KMS-11 (cell line): ENCODE data around the gene PLEKHG1.

Experiments
- H2AFZ ChIP-seq: fragments of 200-600 bp; sonication (generic); 2 replicates; pipeline ENCODE4 v1.6.1; 2016; ENCODE audit warnings: antibody characterized with exemption, mixed run types, low read depth
- H3K27ac ChIP-seq: fragments of 200-600 bp; sonication (generic); 2 replicates; pipeline ENCODE4 v1.6.1; 2016; ENCODE audit warnings: mild to moderate bottlenecking, mixed run types
- H3K27me3 ChIP-seq: fragments of 200-600 bp; sonication (generic); 2 replicates; pipeline ENCODE4 v1.6.1; 2017; ENCODE audit warnings: mild to moderate bottlenecking, low read depth, mixed run types, moderate library complexity; ENCODE audit not compliant: insufficient read depth
- H3K36me3 ChIP-seq: fragments of 200-600 bp; sonication (generic); 2 replicates; pipeline ENCODE4 v1.6.1; 2017; ENCODE audit warnings: mild to moderate bottlenecking, mixed run types; ENCODE audit not compliant: insufficient read depth
- H3K4me1 ChIP-seq: fragments of 200-600 bp; sonication (generic); 2 replicates; pipeline ENCODE4 v1.6.1; 2016; ENCODE audit warnings: mild to moderate bottlenecking, low read depth, mixed run types; ENCODE audit not compliant: poor library complexity, severe bottlenecking
- H3K4me2 ChIP-seq: fragments of 200-600 bp; sonication (generic); 2 replicates; pipeline ENCODE4 v1.7.0; 2016; ENCODE audit warnings: mild to moderate bottlenecking, mixed run types
- H3K4me3 ChIP-seq: fragments of 200-600 bp; sonication (generic); IDR thresholded peaks from 2 replicates; pipeline ENCODE4 v1.6.1; 2017; ENCODE audit warnings: low read depth, low read length, mixed read lengths; ENCODE audit not compliant: insufficient read depth
- H3K79me2 ChIP-seq: fragments of 200-600 bp; sonication (generic); 2 replicates; pipeline ENCODE4 v1.6.1; 2016; ENCODE audit warnings: low read depth, mixed run types; ENCODE audit not compliant: insufficient read depth
- H3K9ac ChIP-seq: fragments of 200-600 bp; sonication (generic); 2 replicates; pipeline ENCODE4 v1.6.1; 2016; ENCODE audit warnings: mild to moderate bottlenecking, mixed run types
- H4K20me1 ChIP-seq: fragments of 200-600 bp; sonication (generic); 2 replicates; pipeline ENCODE4 v1.6.1; 2016; ENCODE audit warnings: mild to moderate bottlenecking, mixed run types; ENCODE audit not compliant: insufficient read depth
- TF ChIP-seq, protein P1 (sequence below): fragments of 200-600 bp; sonication (generic); conservative IDR thresholded peaks from 2 replicates; pipeline ENCODE4 v1.6.1; 2017; ENCODE audit warnings: low read depth, mild to moderate bottlenecking, antibody characterized with exemption, low read length, moderate library complexity, mixed read lengths

PLEKHG1 gene

DNA sequence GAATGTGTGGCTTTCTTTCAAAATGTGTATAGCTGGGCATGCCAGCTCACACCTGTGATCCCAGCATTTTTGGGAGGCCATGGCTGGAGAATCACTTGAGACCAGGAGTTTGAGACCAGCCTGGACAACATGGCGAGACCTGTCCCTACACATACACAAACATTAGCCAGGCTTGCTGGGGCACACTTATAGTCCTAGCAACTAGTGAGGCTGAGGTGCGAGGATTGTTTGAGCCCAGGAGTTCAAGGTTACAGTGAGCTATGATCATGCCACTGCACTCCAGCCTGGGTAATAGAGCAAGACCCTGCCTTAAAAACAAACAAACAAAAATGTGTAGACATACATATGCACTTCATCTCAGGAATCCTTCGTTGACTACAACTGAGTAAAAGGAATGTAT, 31.1 kb upstream of the PLEKHG1 start:
- H3K4me2 ChIP-seq: no peak overlapping the region
- TF ChIP-seq, protein P1, sequence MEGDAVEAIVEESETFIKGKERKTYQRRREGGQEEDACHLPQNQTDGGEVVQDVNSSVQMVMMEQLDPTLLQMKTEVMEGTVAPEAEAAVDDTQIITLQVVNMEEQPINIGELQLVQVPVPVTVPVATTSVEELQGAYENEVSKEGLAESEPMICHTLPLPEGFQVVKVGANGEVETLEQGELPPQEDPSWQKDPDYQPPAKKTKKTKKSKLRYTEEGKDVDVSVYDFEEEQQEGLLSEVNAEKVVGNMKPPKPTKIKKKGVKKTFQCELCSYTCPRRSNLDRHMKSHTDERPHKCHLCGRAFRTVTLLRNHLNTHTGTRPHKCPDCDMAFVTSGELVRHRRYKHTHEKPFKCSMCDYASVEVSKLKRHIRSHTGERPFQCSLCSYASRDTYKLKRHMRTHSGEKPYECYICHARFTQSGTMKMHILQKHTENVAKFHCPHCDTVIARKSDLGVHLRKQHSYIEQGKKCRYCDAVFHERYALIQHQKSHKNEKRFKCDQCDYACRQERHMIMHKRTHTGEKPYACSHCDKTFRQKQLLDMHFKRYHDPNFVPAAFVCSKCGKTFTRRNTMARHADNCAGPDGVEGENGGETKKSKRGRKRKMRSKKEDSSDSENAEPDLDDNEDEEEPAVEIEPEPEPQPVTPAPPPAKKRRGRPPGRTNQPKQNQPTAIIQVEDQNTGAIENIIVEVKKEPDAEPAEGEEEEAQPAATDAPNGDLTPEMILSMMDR: no peak
- H3K79me2 ChIP-seq: no peaks in the 10 kb centered on the region
- H4K20me1 ChIP-seq: no peaks in the 10 kb centered on the region
- no peak overlapping the region for H3K4me3 ChIP-seq
- no peak overlapping the region for H3K9ac ChIP-seq
- H3K36me3 ChIP-seq: no peaks in the 10 kb centered on the region
- no peaks in the 10 kb centered on the region for H3K27me3 ChIP-seq
- H3K4me1 ChIP-seq: no peaks in the 10 kb centered on the region
- H3K27ac ChIP-seq: no peak overlapping the region
- H2AFZ ChIP-seq: no peak overlapping the region

- Histone ChIP-seq H3K4me1 (no peaks in the 10 kb centered on the region), H3K79me2 (no peaks in the 10 kb centered on the region), H3K9ac (no peak overlapping the region), H4K20me1 (no peaks in the 10 kb centered on the region), H3K27ac (no peak overlapping the region), H3K4me3 (no peak overlapping the region), H2AFZ (no peak overlapping the region), H3K27me3 (no peaks in the 10 kb centered on the region), H3K4me2 (no peak overlapping the region), H3K36me3 (no peaks in the 10 kb centered on the region)
- TF ChIP-seq, protein P1: no peak
Observed at GRCh38 chr6:150569161-150569560, 30.5 kb upstream of the PLEKHG1 start.

- Histone ChIP-seq H3K79me2 (no peaks in the 10 kb centered on the region), H3K27me3 (no peaks in the 10 kb centered on the region), H4K20me1 (no peaks in the 10 kb centered on the region), H3K4me2 (no peak overlapping the region), H2AFZ (no peak overlapping the region), H3K9ac (no peak overlapping the region), H3K36me3 (no peaks in the 10 kb centered on the region), H3K4me3 (no peak overlapping the region), H3K4me1 (no peaks in the 10 kb centered on the region), H3K27ac (no peak overlapping the region)
- TF ChIP-seq, protein P1: no peak
Observed at GRCh38 chr6:150573041-150573681, 26.5 kb upstream of the PLEKHG1 start.

DNA sequence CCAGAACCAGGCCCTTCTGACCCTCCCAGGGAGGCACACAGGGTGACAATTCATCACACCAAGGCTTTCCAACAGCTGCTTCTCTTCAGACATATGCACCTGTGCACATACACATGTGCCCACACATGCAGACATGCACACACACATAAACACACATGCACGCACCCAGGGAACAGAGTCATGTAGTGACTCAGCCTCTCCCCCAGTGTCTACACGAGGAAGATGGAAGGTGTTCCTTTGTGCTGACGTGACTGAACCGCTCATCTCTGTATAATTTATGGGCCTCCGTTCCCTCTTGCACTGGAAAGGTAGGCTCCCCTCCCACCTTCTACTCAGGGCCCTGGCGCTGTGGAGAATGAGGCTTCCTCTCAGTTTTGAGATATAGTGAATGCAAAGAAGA, 23.8 kb upstream of the PLEKHG1 start:
- H2AFZ ChIP-seq: no peak overlapping the region
- no peaks in the 10 kb centered on the region for H3K4me1 ChIP-seq
- H3K27me3 ChIP-seq: no peaks in the 10 kb centered on the region
- no peak overlapping the region for H3K4me2 ChIP-seq
- no peak overlapping the region for H3K4me3 ChIP-seq
- H3K36me3 ChIP-seq: no peaks in the 10 kb centered on the region
- no peaks in the 10 kb centered on the region for H3K79me2 ChIP-seq
- H3K27ac ChIP-seq: no peak overlapping the region
- H3K9ac ChIP-seq: no peak overlapping the region
- H4K20me1 ChIP-seq: no peaks in the 10 kb centered on the region
- TF ChIP-seq, protein P1: no peak
